ENCODE results near the gene PPP4R1. TPM values are rescaled to one million over a fixed set of nuclear protein-coding genes. Genes with fewer than 3 reads are reported as not detected.

Gene PPP4R1
- polyA plus RNA-seq, 1 donor (not counting 4 experiments of a cell fraction or from before 2014, with no cell fraction given), result 200 TPM

DNA sequence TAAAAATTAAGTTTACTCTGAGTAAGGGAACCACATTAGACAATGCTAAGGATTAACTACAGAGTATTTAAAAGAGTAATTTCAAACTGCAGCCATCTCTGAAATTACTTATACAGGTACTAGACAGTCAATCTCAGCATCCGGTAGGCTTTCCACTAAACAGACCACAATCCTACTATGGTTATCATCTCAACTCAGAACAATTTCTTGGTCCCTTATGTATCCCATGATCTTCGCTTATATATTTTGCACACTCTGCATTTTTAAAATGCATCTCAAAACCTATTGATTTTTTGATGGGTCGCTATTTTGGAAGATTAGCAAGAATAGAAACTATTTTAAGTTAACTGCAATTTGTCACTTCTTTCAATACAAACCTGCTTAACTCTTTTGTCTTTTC lies 1.4 kb downstream of the PPP4R1 start:
- FAIRE-seq, result no peak
- Histone ChIP-seq H4K20me1 (ENCODE audit: control insufficient read depth, extremely low read depth, insufficient read depth, low read length) (peaks cover 15% of the 10 kb centered on the region), H3K9me1 (ENCODE audit: control insufficient read depth, extremely low read depth, insufficient read depth, low read length) (peaks cover 2% of the 10 kb centered on the region), H3K27me3 (ENCODE audit: control insufficient read depth, extremely low read depth, insufficient read depth, low read length) (no peaks in the 10 kb centered on the region), H3K9me3 (ENCODE audit: control insufficient read depth, low read depth, low read length) (no peaks in the 10 kb centered on the region), H3K4me1 (ENCODE audit: control insufficient read depth, extremely low read depth, insufficient read depth, low read length) (peaks cover 60% of the 10 kb centered on the region), H3K27ac (ENCODE audit: control insufficient read depth, insufficient read depth, low read length) (peak overlapping the region; percentile 95), H3K79me2 (ENCODE audit: control insufficient read depth, insufficient read depth, low read length) (peaks cover 68% of the 10 kb centered on the region), H3K9ac (ENCODE audit: control insufficient read depth, extremely low read depth, insufficient read depth, low read length) (peak overlapping the region; percentile 97), H2AFZ (ENCODE audit: control insufficient read depth, low read length) (no peak overlapping the region), H3K4me3 (ENCODE audit: control insufficient read depth in 2 of 3, extremely low read depth in 1 of 3, insufficient read depth in 2 of 3, low read depth in 1 of 3, low read length in 3 of 3) (peak overlapping the region; percentile 83 to 98 (median 87)), H3K36me3 (ENCODE audit: control insufficient read depth in 2 of 2, extremely low read depth in 1 of 2, insufficient read depth in 2 of 2, low read length in 2 of 2) (peaks cover 6 to 14% of the 10 kb centered on the region in 2 experiments), H3K4me2 (ENCODE audit: control insufficient read depth, extremely low read depth, insufficient read depth, low read depth, low read length) (peak overlapping the region; percentile 85)
- dilution Hi-C loops (cut with MboI; ENCODE audit: extremely low pct_ligation_motif_present, low sequenced_read_pairs), result no loop called here
- DNase-seq (ENCODE audit: low read depth, low spot score), result no peak
- TF ChIP-seq, protein P1, sequence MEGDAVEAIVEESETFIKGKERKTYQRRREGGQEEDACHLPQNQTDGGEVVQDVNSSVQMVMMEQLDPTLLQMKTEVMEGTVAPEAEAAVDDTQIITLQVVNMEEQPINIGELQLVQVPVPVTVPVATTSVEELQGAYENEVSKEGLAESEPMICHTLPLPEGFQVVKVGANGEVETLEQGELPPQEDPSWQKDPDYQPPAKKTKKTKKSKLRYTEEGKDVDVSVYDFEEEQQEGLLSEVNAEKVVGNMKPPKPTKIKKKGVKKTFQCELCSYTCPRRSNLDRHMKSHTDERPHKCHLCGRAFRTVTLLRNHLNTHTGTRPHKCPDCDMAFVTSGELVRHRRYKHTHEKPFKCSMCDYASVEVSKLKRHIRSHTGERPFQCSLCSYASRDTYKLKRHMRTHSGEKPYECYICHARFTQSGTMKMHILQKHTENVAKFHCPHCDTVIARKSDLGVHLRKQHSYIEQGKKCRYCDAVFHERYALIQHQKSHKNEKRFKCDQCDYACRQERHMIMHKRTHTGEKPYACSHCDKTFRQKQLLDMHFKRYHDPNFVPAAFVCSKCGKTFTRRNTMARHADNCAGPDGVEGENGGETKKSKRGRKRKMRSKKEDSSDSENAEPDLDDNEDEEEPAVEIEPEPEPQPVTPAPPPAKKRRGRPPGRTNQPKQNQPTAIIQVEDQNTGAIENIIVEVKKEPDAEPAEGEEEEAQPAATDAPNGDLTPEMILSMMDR (optimal IDR thresholded peaks at IDR 0.05 in 1 of 3, IDR thresholded peaks at IDR 0.05 in 1 of 3, conservative IDR thresholded peaks at IDR 0.05 in 1 of 3; ENCODE audit: extremely low read depth in 1 of 3, insufficient read depth in 2 of 3, low read length in 3 of 3), result no peak
- TF ChIP-seq EZH2 (IDR thresholded peaks at IDR 0.05; ENCODE audit: low read length), result no peak

DNA sequence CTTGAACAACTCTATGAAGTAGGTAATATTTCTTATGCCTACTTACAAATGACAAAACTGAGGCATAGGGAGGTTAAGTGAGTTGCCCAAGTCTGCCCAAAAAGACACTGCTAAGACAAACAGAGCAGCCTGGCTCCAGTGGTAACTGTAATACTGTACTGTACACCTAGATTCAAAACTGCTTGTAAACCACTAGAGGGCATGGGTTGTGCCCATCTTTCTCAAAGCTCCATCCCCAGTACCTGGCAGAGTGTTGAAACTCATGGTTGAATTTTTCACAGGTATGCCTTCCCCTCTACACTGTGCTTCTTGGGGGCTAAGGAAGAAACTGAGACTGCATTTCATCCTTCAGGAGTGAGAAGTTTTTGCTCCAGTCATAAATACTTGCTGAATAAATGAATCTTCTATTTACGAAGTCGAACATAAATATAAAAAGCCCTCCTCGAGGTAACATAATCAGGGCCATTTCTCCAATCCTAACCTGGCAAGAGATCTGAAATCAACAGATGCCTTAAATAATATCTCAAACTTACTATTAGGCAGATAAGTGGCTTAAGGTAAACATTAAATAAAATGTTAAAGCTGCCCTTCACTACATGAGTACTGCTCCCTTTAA lies 2.0 kb downstream of the PPP4R1 start:
- H3K4me1 ChIP-seq (ENCODE audit: control insufficient read depth, extremely low read depth, insufficient read depth, low read length), result peaks cover 58% of the 10 kb centered on the region
- no peaks in the 10 kb centered on the region for H3K27me3 ChIP-seq (ENCODE audit: control insufficient read depth, extremely low read depth, insufficient read depth, low read length)
- no peak for DNase-seq (ENCODE audit: low read depth, low spot score)
- peak; percentile 73 for FAIRE-seq
- dilution Hi-C loops (cut with MboI; ENCODE audit: extremely low pct_ligation_motif_present, low sequenced_read_pairs), result no loop called here
- TF ChIP-seq EZH2 (IDR thresholded peaks at IDR 0.05; ENCODE audit: low read length), result no peak
- TF ChIP-seq, protein P1 (optimal IDR thresholded peaks at IDR 0.05 in 1 of 3, IDR thresholded peaks at IDR 0.05 in 1 of 3, conservative IDR thresholded peaks at IDR 0.05 in 1 of 3; ENCODE audit: extremely low read depth in 1 of 3, insufficient read depth in 2 of 3, low read length in 3 of 3), result peak; percentile 71 to 84 (median 81)
- peaks cover 6 to 16% of the 10 kb centered on the region in 2 experiments for H3K36me3 ChIP-seq (ENCODE audit: control insufficient read depth in 2 of 2, extremely low read depth in 1 of 2, insufficient read depth in 2 of 2, low read length in 2 of 2)
- peak overlapping the region; percentile 95 for H3K27ac ChIP-seq (ENCODE audit: control insufficient read depth, insufficient read depth, low read length)
- peaks cover 19% of the 10 kb centered on the region for H4K20me1 ChIP-seq (ENCODE audit: control insufficient read depth, extremely low read depth, insufficient read depth, low read length)
- H2AFZ ChIP-seq (ENCODE audit: control insufficient read depth, low read length), result no peak overlapping the region
- H3K79me2 ChIP-seq (ENCODE audit: control insufficient read depth, insufficient read depth, low read length), result peaks cover 74% of the 10 kb centered on the region
- peak overlapping the region; percentile 97 for H3K9ac ChIP-seq (ENCODE audit: control insufficient read depth, extremely low read depth, insufficient read depth, low read length)
- peak overlapping the region; percentile 83 to 98 (median 87) for H3K4me3 ChIP-seq (ENCODE audit: control insufficient read depth in 2 of 3, extremely low read depth in 1 of 3, insufficient read depth in 2 of 3, low read depth in 1 of 3, low read length in 3 of 3)
- H3K9me3 ChIP-seq (ENCODE audit: control insufficient read depth, low read depth, low read length), result no peaks in the 10 kb centered on the region
- peaks cover 3% of the 10 kb centered on the region for H3K9me1 ChIP-seq (ENCODE audit: control insufficient read depth, extremely low read depth, insufficient read depth, low read length)
- peak overlapping the region; percentile 85 for H3K4me2 ChIP-seq (ENCODE audit: control insufficient read depth, extremely low read depth, insufficient read depth, low read depth, low read length)

Data from keratinocyte (primary cell).